Erythroblast (primary cell): ENCODE measurements around the gene GPR68.
"Not testable (repeated sequence)": the region's sequence is repeated elsewhere in the genome, so short reads cannot be mapped to it uniquely, and the experiment has no call there.

Experiments used
- DNase-seq, 2 experiments: peaks; one replicate each; lab custom pipeline; 2025; lab: John Stamatoyannopoulos, UW
- GATA1 ChIP-seq: IDR thresholded peaks from 2 replicates; pipeline ENCODE4 v1.6.1; 2011; ENCODE audit warnings: low read depth, mild to moderate bottlenecking, control low read depth, low read length, moderate library complexity
- POLR2A ChIP-seq: IDR thresholded peaks from 2 replicates; pipeline ENCODE4 v1.6.1; 2011; ENCODE audit warnings: mild to moderate bottlenecking, low read length

Gene GPR68

DNA sequence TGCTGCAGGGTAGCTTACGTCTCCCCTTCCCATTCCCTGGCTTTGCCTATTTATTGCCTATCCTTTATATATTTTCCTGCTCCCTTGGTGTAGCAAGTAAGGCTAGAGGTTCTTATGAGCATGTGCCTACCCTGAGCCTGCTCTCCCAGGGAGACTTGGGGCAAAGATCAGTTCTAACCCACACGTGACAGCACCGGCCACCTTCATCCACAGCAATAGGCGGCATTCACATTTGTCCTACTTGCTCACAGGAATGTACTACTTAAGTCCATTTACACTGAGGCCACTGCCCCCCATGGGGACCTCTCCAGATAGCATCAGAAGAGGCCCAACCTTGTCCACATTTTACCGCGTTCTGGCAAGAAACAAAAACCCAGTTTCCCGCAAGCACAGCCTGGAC, 8.7 kb downstream of the GPR68 start:
- no peak for DNase-seq
- TF ChIP-seq GATA1 (no peak), POLR2A (no peak)

DNA sequence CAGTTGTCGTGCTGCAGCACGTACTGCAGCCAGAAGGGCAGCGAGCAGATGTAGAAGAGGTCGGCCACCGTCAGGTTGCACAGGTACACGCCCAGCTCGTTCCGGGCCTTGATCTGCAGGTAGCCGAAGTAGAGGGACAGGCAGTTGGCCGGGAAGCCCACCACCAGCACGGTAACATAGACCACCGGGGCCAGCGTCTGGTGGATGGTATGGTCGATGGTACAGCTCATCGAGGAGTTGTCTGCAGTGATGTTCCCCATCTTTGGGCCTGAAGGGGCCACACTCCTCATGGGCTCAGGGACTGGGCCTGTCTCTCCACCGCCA, 9.8 kb downstream of the GPR68 start:
- DNase-seq = no peak
- TF ChIP-seq GATA1 (no peak), POLR2A (no peak)

DNA sequence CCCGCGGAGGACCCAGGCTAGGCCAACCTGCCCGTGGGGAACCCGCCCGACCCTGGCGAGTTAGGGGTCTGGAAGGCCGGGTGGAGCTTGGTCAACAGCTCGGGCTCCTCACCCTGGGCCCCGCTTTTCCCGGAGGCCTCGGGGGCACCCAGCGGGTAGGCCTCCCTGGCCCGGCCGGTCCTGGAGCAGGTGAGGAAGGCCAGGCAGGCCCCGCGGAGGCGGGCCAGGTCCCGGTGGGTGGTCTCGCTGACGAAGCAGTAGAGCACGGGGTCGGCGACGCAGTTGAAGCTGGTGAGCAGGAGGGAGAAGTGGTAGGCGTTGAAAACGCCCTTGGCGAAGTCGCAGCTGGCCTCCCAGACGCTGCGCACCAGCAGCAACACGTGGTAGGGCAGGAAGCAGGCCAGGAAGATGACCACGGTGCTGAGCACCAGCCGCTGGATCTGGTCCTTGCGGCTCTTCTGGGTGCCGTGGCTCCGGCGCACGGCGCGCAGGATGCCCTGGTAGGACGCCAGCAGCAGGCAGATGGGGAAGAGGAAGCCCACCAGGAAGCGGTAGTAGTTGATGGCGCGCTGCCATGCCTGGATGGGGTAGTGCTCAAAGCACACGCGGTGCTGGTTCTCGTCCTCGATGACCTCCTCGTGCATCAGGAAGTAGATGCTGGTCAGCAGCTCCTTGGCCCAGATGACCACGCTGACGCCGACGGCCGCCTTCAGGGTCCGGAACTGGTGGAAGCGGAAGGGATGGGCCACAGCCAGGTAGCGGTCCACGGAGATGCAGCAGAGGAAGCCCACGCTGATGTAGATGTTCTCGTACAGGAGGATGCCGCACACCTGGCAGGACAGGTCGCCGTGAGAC, 10.3 kb downstream of the GPR68 start:
- TF ChIP-seq GATA1 (no peak), POLR2A (no peak)

DNA sequence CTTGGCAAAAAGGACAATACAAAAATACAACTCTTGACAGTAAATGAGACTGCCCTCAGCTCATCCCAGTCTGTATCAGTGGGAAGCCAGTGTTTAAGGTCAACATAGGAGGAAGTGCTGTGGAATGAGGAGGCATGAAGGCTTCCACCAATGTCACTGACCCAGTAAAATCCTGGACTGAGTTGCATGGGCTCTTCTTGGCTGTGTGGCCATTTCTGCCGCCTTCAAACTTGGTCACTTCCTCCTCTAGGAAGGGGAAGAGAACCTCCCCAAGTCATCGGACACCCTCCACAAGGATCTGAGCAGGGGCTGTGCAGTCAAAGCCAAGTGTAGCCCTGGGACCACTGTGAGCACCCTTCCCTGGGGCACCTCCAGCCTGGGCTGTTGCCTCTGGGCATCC, 11.9 kb downstream of the GPR68 start:
- no peak for TF ChIP-seq POLR2A
- TF ChIP-seq GATA1 = no peak
- no peak for DNase-seq

More for the DNA sequence above, 10.3 kb downstream of the GPR68 start:
- DNase-seq = no peak

DNA sequence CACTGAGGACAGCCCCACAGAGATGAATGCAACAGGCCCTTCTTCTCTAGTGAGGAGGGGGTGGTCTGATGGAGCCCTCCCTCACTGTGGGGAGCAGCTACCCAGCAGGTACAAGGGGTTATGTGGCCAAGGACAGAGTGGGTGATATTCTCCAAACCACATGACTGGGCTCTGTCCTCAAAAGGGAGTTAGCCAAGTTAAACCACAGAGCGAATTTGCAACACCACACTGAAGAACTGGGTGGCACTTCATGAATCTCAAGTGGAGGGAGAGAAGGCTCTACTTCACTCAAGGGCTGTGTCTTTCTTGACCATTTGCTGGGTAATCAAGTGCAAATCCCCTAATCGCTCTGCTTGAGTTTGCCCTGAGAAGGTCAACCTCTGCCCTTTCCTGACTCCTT, 12.5 kb downstream of the GPR68 start:
- TF ChIP-seq GATA1 (no peak), POLR2A (no peak)
- no peak for DNase-seq

DNA sequence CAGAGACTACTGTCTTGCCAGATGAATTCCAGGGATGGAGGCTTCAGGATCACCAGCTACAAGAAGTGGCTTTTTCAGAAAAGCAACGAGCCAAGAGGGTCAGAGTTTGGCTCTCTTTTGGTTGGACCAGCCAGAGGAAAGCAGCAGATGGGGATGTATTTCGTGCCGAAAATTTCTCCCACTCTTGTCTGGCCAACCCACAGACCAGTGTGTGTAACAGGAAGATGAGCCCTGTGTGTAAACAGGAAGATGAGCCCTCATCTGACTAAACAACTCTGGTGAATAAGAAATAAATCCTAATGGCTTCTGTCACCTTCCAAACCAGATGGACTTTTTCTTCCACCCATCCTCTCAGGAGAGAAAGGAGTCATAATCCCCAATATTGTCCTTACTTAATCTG, 13.1 kb downstream of the GPR68 start:
- TF ChIP-seq GATA1 = no peak
- no peak for TF ChIP-seq POLR2A
- DNase-seq = no peak

DNA sequence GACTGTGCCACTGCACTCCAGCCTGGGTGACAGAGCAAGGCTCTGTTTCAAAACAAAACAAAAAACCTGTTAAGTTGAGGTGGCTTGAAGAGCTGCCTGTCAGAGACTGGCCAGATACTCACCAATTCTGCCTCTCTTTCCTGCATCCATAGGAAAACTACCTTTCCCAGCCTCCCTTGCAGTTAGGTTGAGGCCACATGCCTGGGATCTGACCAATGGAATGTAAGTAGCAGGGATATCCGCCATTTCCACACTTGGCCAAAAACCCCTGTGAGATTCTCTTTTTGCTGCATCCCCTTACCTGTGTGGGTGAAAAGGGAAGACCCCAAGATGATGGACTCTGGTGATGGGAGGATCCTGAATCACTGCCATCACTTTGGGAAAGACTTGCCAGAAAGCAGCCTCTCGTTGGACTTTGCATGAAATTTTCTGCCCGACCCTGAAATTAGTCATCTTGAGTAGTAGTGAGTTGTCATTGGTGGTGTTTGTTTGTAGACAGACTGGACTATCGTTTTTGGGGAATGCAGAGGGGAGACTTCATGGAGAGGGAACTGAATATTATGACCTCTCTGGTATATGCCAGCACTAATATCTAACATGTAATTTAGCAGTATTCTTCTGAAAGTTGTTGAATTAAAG, 14.0 kb downstream of the GPR68 start:
- no peak for DNase-seq
- TF ChIP-seq POLR2A (no peak), GATA1 (no peak)

DNA sequence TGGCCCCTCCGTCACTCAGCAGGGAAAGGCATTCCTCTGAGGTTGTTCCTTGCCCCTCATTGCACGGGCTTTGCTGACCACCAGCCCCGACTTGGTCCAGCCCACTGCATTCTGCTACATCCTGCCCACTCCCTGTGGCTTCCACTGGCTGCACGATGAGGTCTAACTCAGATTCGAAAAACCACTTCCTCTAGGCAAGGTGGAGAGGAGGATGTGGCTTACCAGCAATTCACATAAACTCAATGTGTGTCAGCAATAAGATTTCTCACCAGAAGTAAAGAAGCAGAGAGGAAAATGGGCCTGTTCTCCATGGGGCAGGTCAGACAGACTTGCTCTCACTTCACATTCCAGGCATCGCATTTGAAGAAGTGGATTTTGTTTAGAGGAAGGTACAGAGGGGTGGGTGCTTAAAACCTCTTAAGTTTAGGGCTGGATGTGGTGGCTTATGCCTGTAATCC, 14.7 kb downstream of the GPR68 start:
- no peak for DNase-seq
- TF ChIP-seq POLR2A = no peak
- no peak for TF ChIP-seq GATA1

DNA sequence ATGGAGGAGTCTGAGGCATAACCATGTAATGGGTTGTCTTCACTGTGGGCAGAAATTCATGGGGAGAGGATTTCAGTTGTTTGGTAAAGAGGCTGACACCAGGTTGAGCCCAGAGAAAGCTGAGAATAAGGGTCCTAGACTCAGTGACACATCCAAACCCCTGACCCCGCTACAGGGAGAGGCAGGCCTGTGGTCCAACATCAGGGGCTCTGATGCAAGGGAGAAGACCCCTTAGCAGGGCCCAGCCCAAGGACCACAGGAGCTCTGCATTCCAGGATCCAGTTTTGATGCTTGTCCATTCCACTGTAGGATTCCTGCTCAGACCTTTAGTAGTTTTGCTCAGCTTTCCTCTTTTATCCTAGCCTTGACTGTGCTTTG, 15.5 kb downstream of the GPR68 start:
- no peak for TF ChIP-seq POLR2A
- TF ChIP-seq GATA1 = no peak
- no peak for DNase-seq

DNA sequence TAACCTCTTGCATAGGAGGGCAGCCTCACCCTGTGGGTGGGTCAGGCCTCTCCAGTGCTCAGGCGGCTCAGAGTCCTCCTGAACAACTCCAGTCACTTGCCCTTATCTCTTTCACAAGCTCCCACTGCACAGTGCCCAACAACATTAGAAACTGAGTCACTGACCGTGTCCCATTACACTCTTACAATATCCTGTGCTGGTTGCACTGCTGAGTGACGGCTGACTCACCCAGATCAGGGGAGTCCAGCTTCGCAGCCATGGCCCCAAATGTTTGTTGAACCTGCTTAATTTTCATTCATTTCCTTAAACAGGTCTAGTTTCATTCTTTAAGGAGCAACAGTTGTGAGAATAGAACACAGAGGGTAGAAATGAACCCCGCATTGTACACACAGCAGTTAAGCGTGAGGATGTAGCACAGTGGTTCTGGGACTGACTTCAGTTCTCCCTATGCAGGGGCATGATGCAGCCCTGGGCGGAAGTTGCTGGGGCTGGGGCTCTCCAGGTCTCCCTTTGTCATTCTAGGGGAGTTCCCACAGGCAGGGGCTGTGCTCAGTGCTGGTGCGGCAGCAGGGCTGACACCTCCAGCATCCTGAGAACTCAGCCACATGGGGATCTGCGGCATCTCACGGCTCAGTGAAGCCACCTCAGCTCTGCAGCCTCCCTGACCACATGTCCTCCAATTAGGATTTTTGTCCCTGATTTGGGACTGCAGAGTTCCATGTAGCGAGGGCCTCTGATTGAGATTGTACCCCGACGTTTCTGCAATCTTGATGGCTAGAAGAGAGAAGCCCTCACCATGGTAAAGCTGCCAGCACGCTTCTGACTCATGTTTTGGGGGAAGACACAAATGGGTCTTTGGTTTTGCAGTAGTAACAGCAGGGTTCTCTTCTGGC, 16.1 kb downstream of the GPR68 start:
- peak in 1 of 2 experiments; percentile 20 for DNase-seq
- TF ChIP-seq POLR2A (no peak), GATA1 (no peak)

DNA sequence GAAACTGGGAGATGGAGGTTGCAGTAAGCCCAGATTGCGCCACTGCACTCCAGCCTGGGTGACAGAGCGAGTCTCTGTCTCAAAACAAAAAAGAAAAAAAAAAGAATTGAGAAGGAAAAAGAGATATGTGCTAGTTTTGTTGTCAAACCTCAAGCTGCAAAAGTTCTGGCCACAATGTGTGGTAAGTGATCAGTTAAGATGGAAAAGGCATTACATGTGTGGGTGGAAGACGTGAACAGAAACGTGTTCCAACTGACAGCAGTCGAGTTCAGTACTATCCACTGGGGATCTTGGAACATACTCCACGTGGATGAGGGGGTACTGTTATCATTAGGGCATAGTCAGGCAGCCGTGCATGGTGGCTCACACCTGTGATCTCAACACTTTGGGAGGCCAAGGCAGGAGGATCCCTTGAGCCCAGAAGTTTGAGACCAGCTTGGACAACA, 17.3 kb downstream of the GPR68 start:
- DNase-seq = no peak
- no peak for TF ChIP-seq GATA1
- no peak for TF ChIP-seq POLR2A

DNA sequence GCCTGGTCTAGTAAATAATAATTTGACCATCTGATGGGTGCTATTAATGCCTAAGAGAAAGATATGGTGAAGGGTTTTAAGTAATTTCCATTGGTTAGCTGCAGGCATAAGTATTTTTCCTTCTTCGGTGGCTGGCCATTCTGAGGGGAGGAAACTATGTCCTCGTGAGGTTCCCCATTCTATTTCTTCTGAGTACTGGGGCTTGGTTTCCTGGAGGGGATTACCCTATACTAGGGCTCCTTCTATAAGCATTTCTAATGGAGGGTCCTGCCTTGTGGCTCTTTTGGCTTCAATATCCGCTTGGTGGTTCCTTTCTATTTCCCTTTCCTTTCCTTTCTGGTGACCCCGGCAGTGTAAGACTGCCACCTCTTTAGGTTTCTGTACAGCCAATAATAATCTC, 18.1 kb downstream of the GPR68 start:
- DNase-seq = not testable (repeated sequence)

DNA sequence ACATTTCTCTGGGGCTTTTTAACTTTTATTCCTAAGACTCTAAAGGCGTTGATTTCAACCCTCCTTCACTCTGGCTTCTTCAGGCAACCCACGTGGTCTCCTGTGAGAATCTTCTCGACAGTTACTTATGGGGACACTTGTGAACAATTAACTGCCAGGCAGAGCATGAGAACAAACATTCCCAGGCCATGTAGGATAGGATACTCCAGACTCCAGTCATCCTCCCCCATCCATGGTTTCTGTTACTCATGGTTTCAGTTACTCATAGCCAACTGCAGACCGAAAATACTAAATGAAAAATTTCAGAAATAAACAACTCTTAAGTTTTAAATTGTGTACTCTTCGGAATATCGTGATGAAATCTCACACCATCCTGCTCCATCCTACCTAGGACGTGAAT, 19.5 kb downstream of the GPR68 start:
- no peak for DNase-seq
- TF ChIP-seq POLR2A (no peak), GATA1 (no peak)

DNA sequence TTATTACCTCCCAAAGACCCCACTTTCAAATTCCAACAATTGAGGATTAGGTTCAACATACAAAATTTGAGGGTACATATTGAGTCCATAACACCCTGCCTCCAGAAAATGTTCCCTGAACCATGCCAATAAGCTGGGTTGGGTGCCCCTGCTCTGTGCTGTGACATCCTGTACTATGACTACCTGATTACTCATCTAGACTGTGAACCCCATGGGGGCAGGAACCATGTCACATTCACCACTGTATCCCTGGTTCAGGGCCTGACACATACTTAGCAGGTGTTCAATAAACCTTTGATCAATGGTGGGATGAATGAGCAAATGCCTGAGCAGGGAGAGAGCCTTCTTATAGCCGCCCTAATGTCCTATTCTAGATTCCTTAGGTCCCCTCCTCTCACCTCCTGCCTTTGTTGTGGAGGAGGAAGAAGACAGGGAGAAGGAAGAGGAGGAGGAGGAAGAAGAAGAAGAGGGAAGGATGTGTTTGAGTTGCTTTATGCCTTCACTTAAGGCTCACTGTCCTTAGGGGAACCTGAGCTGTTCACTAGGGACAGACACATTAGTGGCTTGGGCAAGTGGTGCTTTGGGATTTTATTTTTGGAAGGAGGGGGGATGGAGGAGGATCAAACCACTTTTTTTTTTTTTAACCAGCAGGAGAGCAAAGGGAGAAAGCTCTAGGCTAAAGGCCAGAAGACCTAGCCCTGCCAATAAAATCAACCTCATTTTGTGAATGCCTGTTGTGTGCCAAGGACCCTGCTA, 21.3 kb downstream of the GPR68 start:
- DNase-seq = no peak
- TF ChIP-seq POLR2A (no peak), GATA1 (no peak)
